Endothelial cell (in vitro differentiated cells): ENCODE results near the gene NRXN3. TPM values are rescaled to one million over a fixed set of nuclear protein-coding genes. Genes with fewer than 3 reads are reported as not detected.

ENCODE experiments used
- DNase-seq: peaks from one replicate; pipeline ENCODE4 v3.0.0; 2021; ENCODE audit warnings: low spot score
- H3K27ac Mint-ChIP-seq: one replicate; pipeline ENCODE4 v1.8.0; 2021; ENCODE audit warnings: mixed read lengths, inconsistent platforms; ENCODE audit not compliant: unreplicated experiment
- H3K27me3 Mint-ChIP-seq: one replicate; pipeline ENCODE4 v1.8.0; 2021; ENCODE audit warnings: mild to moderate bottlenecking, moderate library complexity, mixed read lengths, inconsistent platforms; ENCODE audit not compliant: unreplicated experiment
- H3K36me3 Mint-ChIP-seq: one replicate; pipeline ENCODE4 v1.8.0; 2021; ENCODE audit warnings: mild to moderate bottlenecking, low read depth, mixed read lengths, inconsistent platforms; ENCODE audit not compliant: unreplicated experiment
- H3K4me1 Mint-ChIP-seq: one replicate; pipeline ENCODE4 v1.8.0; 2021; ENCODE audit warnings: mild to moderate bottlenecking, mixed read lengths, inconsistent platforms; ENCODE audit not compliant: unreplicated experiment
- H3K4me3 Mint-ChIP-seq: one replicate; pipeline ENCODE4 v1.8.0; 2021; ENCODE audit warnings: mild to moderate bottlenecking, mixed read lengths, inconsistent platforms; ENCODE audit not compliant: unreplicated experiment
- H3K9me3 Mint-ChIP-seq: one replicate; pipeline ENCODE4 v1.8.0; 2021; ENCODE audit warnings: mixed read lengths, inconsistent platforms; ENCODE audit not compliant: unreplicated experiment
- CTCF ChIP-seq: fragments of 200-600 bp; sonication (generic); IDR thresholded peaks from one replicate; pipeline ENCODE4 v1.5.0; 2021; ENCODE audit warnings: antibody characterized with exemption; ENCODE audit not compliant: unreplicated experiment
- total RNA-seq: library from RNA; stranded (reverse); fragmentation: NEBNext Ultra II Directional; extraction: Animal tissue kit (Norgen Biotek cat#: 25700); gene quantifications from one replicate; pipeline ENCODE4 v1.2.1, GENCODE V29; 2021; ENCODE audit not compliant: unreplicated experiment

The NRXN3 gene
- total RNA-seq, 1 donor from 2014 or later = 2.3 TPM

- H3K9me3 Mint-ChIP-seq = no peaks in the 10 kb centered on the region
- no peaks in the 10 kb centered on the region for H3K36me3 Mint-ChIP-seq
- DNase-seq = no peak
- no peak overlapping the region for H3K4me3 Mint-ChIP-seq
- peaks cover 12% of the 10 kb centered on the region for H3K4me1 Mint-ChIP-seq
- no peaks in the 10 kb centered on the region for H3K27me3 Mint-ChIP-seq
- no peak for TF ChIP-seq CTCF
- H3K27ac Mint-ChIP-seq = no peak overlapping the region
Observed at GRCh38 chr14:78657451-78657850, 487.3 kb downstream of the NRXN3 start.

GRCh38 chr14:78664841-78665240, 494.7 kb downstream of the NRXN3 start:
- H3K27ac Mint-ChIP-seq = no peak overlapping the region
- H3K4me3 Mint-ChIP-seq = no peak overlapping the region
- H3K36me3 Mint-ChIP-seq = no peaks in the 10 kb centered on the region
- H3K9me3 Mint-ChIP-seq = no peaks in the 10 kb centered on the region
- no peak for TF ChIP-seq CTCF
- no peaks in the 10 kb centered on the region for H3K4me1 Mint-ChIP-seq
- peaks cover 3% of the 10 kb centered on the region for H3K27me3 Mint-ChIP-seq
- no peak for DNase-seq

- Mint-ChIP-seq H3K4me1 (no peaks in the 10 kb centered on the region), H3K36me3 (no peaks in the 10 kb centered on the region), H3K4me3 (no peak overlapping the region), H3K27me3 (peaks cover 3% of the 10 kb centered on the region), H3K9me3 (no peaks in the 10 kb centered on the region), H3K27ac (no peak overlapping the region)
- no peak for DNase-seq
- no peak for TF ChIP-seq CTCF
Observed at GRCh38 chr14:78666336-78667056, 496.3 kb downstream of the NRXN3 start.

GRCh38 chr14:78667141-78667540, 497.0 kb downstream of the NRXN3 start:
- no peak overlapping the region for H3K4me3 Mint-ChIP-seq
- no peaks in the 10 kb centered on the region for H3K36me3 Mint-ChIP-seq
- peaks cover 3% of the 10 kb centered on the region for H3K27me3 Mint-ChIP-seq
- H3K9me3 Mint-ChIP-seq = no peaks in the 10 kb centered on the region
- DNase-seq = no peak
- no peak for TF ChIP-seq CTCF
- no peak overlapping the region for H3K27ac Mint-ChIP-seq
- H3K4me1 Mint-ChIP-seq = no peaks in the 10 kb centered on the region

- no peak for TF ChIP-seq CTCF
- DNase-seq = no peak
- Mint-ChIP-seq H3K36me3 (no peaks in the 10 kb centered on the region), H3K4me3 (no peak overlapping the region), H3K27me3 (no peaks in the 10 kb centered on the region), H3K4me1 (no peaks in the 10 kb centered on the region), H3K27ac (no peak overlapping the region), H3K9me3 (no peaks in the 10 kb centered on the region)
Observed at GRCh38 chr14:78673845-78674244, 503.7 kb downstream of the NRXN3 start.
